Right hindlimb (tissue), 1 donor: ENCODE results near the gene CARHSP1.
"Not testable (repeated sequence)": the region's sequence is repeated elsewhere in the genome, so short reads cannot be mapped to it uniquely, and the experiment has no call there.

Experiments
- DNase-seq: peaks from one replicate; pipeline ENCODE4 v3.0.0-alpha.2; 2018

The CARHSP1 gene

GRCh38 chr16:8868416-8869211, at the start of gene CARHSP1:
Gene CARHSP1 (minus strand): TSS chr16:8869006. CDS start chr16:8859328, 9,678 bp downstream.
- DNase-seq, result peak; percentile 94

DNA sequence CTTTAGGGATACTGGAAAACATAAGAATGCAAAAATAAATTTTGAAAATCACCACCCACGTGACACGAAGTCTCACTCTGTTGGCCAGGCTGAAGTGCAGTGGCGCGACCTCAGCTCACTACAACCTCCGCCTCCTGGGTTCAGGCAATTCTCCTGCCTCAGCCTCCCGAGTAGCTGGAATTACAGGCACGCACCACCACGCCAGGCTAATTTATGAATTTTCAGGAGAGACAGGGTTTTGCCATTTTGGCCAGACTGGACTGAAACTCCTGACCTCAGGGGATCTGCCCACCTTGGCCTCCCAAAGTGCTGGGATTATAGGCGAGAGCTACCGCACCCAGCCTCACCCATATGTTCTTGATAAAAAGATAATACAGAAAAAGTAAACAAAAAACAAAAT, 48.5 kb upstream of the CARHSP1 start:
- not testable (repeated sequence) for DNase-seq

- DNase-seq, result no peak
Measured at GRCh38 chr16:8916541-8917225, 47.9 kb upstream of the CARHSP1 start.

GRCh38 chr16:8915722-8916301, 47.0 kb upstream of the CARHSP1 start:
- DNase-seq, result no peak

GRCh38 chr16:8914098-8914497, 45.3 kb upstream of the CARHSP1 start:
- DNase-seq, result no peak

DNA sequence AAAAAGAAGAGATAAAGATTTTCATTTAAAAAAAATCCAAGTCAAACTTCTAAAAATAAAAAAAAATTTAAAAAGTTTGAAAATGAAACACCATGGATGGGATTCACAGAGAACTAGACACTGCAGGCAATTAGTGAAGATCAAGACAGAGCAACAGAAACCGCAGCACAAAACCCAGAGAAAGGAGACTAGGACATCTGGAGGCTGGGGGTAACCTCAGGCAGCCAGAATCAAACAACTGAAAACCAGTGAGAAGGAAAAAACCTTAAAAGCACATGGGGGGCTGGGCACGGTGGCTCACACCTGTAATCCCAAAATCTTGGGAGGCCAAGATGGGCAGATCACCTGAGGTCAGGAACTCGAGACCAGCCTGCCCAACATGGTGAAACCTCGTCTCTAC, 44.0 kb upstream of the CARHSP1 start:
- DNase-seq, result no peak

DNA sequence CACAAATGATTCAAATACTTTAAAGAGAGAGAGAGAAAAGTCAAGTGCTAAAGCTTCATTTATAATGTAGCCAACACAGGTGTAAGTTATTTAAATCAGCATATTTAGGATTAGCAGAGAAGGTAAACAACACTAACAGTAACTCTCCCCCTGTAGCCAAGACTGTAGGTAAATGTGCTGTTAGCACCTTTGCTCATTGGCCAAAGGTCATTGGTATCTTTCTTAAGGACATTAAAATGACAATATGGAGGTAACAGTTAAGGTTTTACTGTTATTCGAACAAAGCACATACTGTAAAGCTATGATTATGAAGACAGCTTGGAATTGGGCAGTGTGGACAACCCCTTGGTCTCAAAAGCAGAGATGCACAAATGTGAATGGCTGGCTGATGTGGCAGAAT, 42.0 kb upstream of the CARHSP1 start:
- DNase-seq, result no peak

- DNase-seq, result no peak
Measured at GRCh38 chr16:8908810-8909468, 40.1 kb upstream of the CARHSP1 start.

DNA sequence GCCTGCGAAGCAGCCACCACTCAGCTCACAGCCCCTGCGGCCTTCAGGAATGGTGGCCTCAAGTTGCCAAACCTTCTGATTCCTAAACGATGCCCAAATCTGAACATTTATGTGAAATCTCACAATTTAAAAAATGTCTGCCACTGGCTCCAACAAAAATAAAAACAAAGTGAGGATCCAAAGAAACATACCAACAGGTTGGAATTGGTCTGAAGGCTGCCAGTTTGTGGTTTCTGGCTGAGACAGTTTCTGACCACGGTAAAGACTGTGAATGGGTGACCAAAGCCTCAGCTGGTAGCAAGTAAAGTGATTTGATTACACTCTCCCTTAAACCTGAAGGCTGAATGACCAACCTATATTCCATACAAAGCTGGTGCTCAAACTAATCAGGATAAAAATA, 38.3 kb upstream of the CARHSP1 start:
- DNase-seq, result no peak

DNA sequence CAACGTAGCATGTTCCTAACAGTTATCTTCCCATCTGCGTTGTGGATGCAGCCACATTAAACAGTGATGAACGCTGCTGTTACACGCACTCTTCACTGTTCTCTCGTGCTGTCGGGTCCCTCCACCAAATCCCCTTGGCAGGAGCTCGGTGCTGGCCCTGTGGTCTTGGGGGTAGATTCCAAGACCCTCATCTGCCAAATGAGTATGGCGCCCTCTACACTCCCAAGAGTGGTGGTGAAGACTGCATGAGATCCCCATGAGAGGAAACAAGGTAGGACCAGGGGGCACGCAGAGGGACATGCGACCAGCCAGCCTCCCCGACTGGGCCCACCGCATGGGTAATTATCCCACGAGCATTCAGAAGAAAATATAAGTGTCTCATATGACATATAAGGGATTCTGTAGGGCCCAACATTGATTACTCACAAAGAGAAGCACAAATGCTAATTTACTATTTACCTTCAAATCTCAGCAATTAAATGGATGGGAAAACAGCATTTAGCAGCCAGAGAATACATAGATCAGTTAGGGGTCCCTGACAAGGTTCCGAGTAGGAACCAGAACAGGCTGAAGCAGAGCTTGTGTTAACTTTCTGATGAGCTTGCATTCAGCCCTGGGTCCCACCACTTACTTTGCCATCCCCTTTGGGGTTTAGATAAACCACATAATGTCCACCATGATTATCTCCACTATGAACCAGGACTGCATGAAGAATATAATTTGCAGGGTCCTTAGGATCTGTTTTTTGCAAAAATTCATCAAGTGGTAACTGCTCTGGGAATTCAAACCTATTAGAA, 37.2 kb upstream of the CARHSP1 start:
- DNase-seq, result no peak

DNA sequence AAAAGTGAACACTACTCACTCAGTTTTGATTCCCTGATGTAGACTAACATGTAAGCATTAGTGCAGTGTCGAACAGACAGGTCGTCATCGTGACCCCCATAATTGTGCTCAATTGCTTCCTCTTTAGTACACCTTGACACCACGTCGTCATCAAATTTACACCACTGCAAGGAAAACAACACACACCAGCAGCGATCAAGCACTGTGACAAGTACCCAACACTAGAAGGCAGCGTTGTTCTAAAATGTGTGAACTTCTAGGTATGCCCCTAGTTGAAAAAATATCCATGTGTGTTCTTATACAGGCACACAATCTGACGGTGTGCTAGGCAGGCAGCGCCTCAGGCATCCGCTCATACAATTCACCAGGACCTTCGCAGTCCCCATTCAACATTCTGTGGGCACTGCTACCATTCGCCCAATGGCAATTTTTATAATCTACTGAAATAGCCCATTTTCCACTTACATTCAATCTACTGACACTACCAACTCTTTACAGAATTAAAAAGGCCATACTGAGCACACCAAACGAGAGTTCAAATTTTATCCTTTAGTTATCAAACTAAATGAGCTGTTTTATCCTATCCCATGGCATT, 36.5 kb upstream of the CARHSP1 start:
- no peak for DNase-seq

DNA sequence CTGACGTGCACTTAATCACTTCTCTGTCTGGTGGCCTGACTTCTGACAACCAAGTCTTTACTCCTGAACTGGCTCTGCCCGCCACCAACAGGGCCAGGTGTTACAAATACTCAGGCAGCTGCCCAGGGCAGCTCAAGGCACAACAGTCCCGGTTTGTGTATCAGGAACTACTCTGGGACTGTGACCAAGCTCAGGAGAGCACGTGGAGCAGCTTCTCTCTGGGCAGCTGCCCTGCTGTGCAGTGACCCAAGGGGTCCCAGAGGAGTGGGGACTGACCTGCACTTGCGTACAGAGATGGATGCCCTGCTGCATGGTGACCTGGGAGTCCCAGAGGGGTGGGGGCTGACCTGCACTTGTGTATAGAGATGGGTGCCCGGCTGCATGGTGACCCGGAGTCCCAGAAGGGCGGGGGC, 35.2 kb upstream of the CARHSP1 start:
- DNase-seq, result no peak

DNA sequence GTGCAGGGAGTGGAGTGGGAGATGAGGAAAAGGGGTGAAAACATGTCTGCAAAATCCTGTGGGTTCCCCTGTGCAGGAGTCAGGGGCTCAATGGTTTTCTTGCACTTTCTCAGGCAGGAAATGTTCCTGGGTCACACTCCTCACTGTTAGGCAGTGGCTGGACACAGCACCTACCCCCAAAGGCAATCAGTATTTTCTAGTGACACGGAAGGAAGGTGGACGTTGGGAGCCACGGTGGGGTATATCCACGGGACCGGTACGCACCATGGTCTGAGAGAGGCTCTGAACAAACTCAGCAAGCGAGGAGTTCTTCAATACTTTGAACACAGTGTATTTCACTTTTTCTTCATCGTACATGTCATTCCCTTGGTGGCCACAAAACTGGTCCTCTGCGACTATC, 34.2 kb upstream of the CARHSP1 start:
- no peak for DNase-seq

- DNase-seq, result no peak
Measured at GRCh38 chr16:8901320-8901861, 32.6 kb upstream of the CARHSP1 start.

DNA sequence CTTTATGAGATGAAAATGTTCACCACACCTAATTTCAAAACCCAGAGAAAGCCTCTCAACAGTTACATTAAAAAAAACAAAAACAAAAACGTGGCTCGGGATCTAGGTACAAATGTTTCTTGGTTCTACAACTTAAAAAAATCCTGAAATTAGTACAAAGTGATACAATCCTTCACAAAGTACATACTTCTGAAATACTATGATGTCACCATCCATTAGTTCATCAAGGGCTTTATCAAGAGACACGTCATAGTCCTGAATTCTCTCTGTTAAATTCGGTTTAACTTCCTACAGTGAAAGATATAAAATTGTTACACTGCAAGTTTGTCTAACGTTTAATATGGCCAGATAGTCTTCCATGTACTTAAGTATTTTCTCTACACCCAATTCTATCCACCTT, 31.5 kb upstream of the CARHSP1 start:
- no peak for DNase-seq

DNA sequence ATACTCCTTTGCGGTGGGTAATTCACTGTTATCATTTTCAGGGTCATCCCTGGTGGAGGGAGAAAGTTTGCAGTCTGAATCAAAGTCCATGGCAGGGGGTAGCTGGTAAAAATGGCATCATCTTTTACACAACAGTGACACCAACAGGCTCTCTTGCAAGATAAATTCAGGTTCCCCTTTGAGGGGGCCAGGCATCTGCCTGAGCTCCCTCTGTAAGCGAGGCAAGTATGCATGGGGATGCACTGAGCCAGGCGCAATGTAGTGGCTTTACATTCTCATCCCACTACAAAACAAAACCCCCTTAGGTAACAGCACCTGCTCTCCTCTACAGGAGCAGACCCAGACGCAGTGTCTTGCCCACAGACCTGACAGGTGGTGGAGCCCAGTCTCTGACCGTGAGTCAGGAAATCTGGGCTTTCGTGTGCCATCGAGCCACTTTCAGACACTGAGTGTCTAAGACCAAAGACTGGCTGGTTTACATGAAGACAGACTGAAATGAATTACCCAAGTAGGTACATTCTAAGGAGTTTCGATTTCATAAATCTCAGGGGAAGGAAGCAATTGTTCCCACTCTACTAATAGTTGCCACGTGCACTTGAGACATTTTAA, 31.0 kb upstream of the CARHSP1 start:
- DNase-seq, result no peak

DNA sequence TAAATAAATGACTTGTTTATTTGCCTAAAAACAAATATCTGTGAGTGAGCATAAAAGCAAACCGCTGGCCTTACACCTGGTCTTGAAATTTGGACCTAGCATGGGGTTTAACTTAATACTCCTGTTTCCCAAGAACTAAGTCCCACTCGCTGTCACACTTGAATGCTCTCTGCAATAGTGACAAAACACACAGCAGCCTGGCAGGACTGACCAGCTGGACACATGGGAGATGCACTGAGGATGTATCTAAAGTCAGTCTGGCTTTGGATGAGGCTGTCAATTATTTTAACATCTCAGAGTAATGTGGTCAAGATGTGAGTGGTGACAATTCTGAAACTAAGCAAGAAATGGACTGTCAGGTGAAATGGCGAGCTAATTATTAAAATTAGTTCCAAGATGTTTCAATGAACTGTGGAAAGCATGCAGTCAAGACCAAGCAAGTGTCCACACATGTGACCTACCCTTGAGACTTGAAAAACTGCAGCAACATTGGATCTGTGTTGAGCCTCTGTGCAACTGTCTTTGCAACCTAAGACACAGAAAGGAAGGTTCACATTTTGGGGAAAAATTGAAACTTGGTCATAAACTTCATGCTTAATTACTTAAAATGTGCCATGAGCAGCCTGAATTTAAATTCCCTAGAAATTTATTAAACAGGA, 30.0 kb upstream of the CARHSP1 start:
- no peak for DNase-seq

DNA sequence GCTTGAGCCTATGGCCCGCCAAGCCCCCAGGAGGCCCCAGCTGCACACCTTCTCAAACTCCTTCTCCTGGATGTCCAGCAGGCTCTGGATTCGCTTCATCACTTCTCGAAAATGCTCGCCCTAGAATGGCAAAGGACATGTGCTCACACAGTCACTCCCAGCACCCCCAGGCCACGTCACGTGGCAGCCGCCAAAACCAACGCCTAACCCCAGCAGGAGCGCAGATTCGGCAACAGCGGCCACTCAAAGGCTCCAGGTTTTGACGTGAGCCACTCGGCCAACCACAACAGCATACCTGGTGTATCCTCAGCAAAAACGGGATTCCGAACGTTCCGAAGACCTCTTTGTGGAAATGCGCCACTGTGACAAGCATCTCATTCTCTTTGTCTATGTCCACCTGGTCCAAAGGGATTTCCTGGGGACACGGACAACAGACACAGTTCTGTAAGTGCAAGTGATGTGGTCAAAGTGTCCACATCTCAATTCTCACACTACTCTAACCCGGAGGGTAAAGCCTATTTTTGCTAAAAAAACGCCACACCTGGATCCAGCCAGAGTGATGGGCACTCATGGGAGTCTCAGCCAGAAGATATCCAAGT, 26.0 kb upstream of the CARHSP1 start:
- no peak for DNase-seq

DNA sequence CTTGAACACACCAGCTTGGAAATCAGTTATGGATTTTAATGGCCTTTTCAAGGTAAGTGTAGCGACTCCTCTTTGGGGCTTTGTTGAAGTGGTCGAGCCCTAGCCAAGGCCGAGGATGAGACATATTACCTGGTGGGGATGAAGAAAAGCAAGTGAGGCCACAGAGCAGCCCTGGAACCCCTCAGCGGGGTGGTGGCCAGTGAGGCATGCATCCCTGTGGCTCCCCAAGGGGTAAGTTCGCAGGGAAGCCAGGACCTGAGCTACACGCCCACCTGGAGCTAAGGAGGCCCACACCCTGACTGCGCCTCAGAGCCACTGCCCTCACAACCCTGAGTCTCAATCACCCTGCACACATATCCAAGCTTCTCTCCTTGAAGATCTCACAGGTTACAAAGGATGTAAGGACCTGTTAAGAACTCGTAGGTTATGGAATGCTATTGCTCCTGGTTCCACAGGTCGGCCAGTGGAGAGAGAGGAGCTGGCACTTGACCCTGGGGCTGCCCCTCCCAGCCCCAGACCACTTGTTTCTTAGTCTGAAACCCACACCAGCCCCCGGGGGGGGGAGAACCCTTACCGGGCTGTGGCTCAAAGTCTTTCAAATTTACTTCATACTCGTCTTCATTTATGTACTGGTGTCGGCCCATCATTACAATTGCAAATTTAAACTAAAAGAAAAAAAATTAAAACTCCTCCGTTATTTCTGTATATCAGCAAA, 25.3 kb upstream of the CARHSP1 start:
- no peak for DNase-seq

DNA sequence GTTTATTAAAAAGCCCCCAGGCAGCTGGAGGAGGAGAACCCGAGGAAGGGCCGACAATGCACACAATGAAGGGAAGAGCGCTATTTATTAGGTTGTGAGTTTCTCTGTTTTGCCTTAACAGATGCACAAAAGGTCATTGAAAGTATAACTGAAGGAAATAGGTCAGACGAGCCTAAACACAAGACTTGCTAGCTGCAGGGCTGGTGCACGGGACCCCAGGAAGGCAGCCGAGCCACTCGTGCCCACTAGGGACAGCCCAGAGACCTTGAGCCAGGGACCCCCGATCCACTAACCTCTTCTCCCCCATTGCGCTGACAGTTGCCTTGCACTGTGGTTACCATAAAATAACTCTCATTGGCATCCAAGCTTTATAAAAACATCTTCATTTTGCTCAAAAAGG, 24.6 kb upstream of the CARHSP1 start:
- DNase-seq, result no peak
